Loucy (cell line): Measurements from ENCODE around the gene NAV2.

Experiments
- H2AFZ ChIP-seq: fragments of 200-600 bp; sonication (generic); 2 replicates; pipeline ENCODE4 v1.6.0; 2016; ENCODE audit warnings: antibody characterized with exemption, mild to moderate bottlenecking, low read length, moderate library complexity
- H3F3A ChIP-seq: fragments of 200-600 bp; 2 replicates; pipeline ENCODE4 v1.6.0; 2016; ENCODE audit warnings: antibody characterized with exemption, low read depth, mild to moderate bottlenecking
- H3K27me3 ChIP-seq: fragments of 200-600 bp; sonication (generic); 2 replicates; pipeline ENCODE4 v1.6.1; 2014; ENCODE audit warnings: low read length, mild to moderate bottlenecking; ENCODE audit not compliant: insufficient read depth, poor library complexity, severe bottlenecking
- H3K36me3 ChIP-seq: fragments of 200-600 bp; sonication (generic); 2 replicates; pipeline ENCODE4 v1.6.1; 2016; ENCODE audit warnings: low read length; ENCODE audit not compliant: insufficient read depth
- H3K4me1 ChIP-seq: fragments of 200-600 bp; sonication (generic); 2 replicates; pipeline ENCODE4 v1.5.1; 2014; ENCODE audit warnings: low read length, mild to moderate bottlenecking; ENCODE audit not compliant: insufficient read depth, poor library complexity, severe bottlenecking
- H3K4me2 ChIP-seq: fragments of 200-600 bp; sonication (generic); 2 replicates; pipeline ENCODE4 v1.6.0; 2014; ENCODE audit warnings: antibody characterized with exemption, low read length, low read depth, mild to moderate bottlenecking; ENCODE audit not compliant: poor library complexity, severe bottlenecking
- H3K4me3 ChIP-seq: fragments of 200-600 bp; sonication (generic); 2 replicates; pipeline ENCODE4 v1.5.1; 2014; ENCODE audit warnings: low read length, mild to moderate bottlenecking, mixed read lengths; ENCODE audit not compliant: poor library complexity, severe bottlenecking
- H3K79me2 ChIP-seq: fragments of 200-600 bp; sonication (generic); 2 replicates; pipeline ENCODE4 v1.6.1; 2014; ENCODE audit warnings: low read length; ENCODE audit not compliant: insufficient read depth
- H3K9ac ChIP-seq: fragments of 200-600 bp; sonication (generic); 2 replicates; pipeline ENCODE4 v1.6.0; 2014; ENCODE audit warnings: mild to moderate bottlenecking, low read depth, low read length, moderate library complexity; ENCODE audit not compliant: poor library complexity, severe bottlenecking
- H3K9me2 ChIP-seq: fragments of 200-600 bp; sonication (generic); replicated peaks from 2 replicates; pipeline ENCODE4 v1.6.1; 2016; ENCODE audit warnings: low read depth, low read length, mixed read lengths
- H3K9me3 ChIP-seq: fragments of 200-600 bp; sonication (generic); 2 replicates; pipeline ENCODE4 v1.6.1; 2014; ENCODE audit warnings: mild to moderate bottlenecking, antibody characterized with exemption, low read length, low read depth; ENCODE audit not compliant: insufficient read depth
- H4K20me1 ChIP-seq: fragments of 200-600 bp; sonication (generic); 2 replicates; pipeline ENCODE4 v1.6.0; 2014; ENCODE audit warnings: antibody characterized with exemption, low read length, mild to moderate bottlenecking; ENCODE audit not compliant: insufficient read depth, poor library complexity, severe bottlenecking
- CTCF ChIP-seq: fragments of 200-600 bp; sonication (generic); conservative IDR thresholded peaks from 2 replicates; pipeline ENCODE4 v1.5.1; 2014; ENCODE audit warnings: mild to moderate bottlenecking, antibody characterized with exemption, low read length
- EZH2phosphoT487 ChIP-seq: fragments of 200-600 bp; IDR thresholded peaks from 2 replicates; pipeline ENCODE4 v1.6.1; 2018; ENCODE audit warnings: antibody characterized with exemption, mild to moderate bottlenecking, moderate library complexity, borderline replicate concordance

The NAV2 gene

GRCh38 chr11:20017320-20017719, 304.7 kb downstream of the NAV2 start:
- Histone ChIP-seq H3F3A (no peaks in the 10 kb centered on the region), H3K4me3 (no peak overlapping the region), H4K20me1 (no peaks in the 10 kb centered on the region), H3K4me2 (no peak overlapping the region), H2AFZ (no peak overlapping the region), H3K79me2 (no peaks in the 10 kb centered on the region), H3K9me2 (no peaks in the 10 kb centered on the region), H3K36me3 (no peaks in the 10 kb centered on the region), H3K27me3 (no peaks in the 10 kb centered on the region), H3K9ac (no peak overlapping the region), H3K4me1 (peaks cover 8% of the 10 kb centered on the region), H3K9me3 (no peaks in the 10 kb centered on the region)
- TF ChIP-seq CTCF (no peak), EZH2phosphoT487 (no peak)

GRCh38 chr11:20020198-20020597, 307.6 kb downstream of the NAV2 start:
- Histone ChIP-seq H3K9me2 (no peaks in the 10 kb centered on the region), H3K4me2 (no peak overlapping the region), H3K36me3 (no peaks in the 10 kb centered on the region), H3K9ac (no peak overlapping the region), H3K4me1 (no peaks in the 10 kb centered on the region), H3K27me3 (no peaks in the 10 kb centered on the region), H3F3A (no peaks in the 10 kb centered on the region), H2AFZ (no peak overlapping the region), H3K79me2 (no peaks in the 10 kb centered on the region), H3K4me3 (no peak overlapping the region), H3K9me3 (no peaks in the 10 kb centered on the region), H4K20me1 (no peaks in the 10 kb centered on the region)
- TF ChIP-seq EZH2phosphoT487 (no peak), CTCF (no peak)

GRCh38 chr11:20020716-20021115, 308.1 kb downstream of the NAV2 start:
- no peak overlapping the region for H3K4me2 ChIP-seq
- H3F3A ChIP-seq = no peaks in the 10 kb centered on the region
- H3K9me3 ChIP-seq = no peaks in the 10 kb centered on the region
- H3K9me2 ChIP-seq = no peaks in the 10 kb centered on the region
- no peak overlapping the region for H2AFZ ChIP-seq
- TF ChIP-seq EZH2phosphoT487 (no peak), CTCF (no peak)
- no peak overlapping the region for H3K4me3 ChIP-seq
- H3K9ac ChIP-seq = no peak overlapping the region
- no peaks in the 10 kb centered on the region for H3K36me3 ChIP-seq
- H3K79me2 ChIP-seq = no peaks in the 10 kb centered on the region
- no peaks in the 10 kb centered on the region for H4K20me1 ChIP-seq
- no peaks in the 10 kb centered on the region for H3K27me3 ChIP-seq
- H3K4me1 ChIP-seq = no peaks in the 10 kb centered on the region
